SH-SY5Y (cell line): ENCODE measurements around the gene PRXL2B.

ENCODE experiments used
- GATA2 ChIP-seq: IDR thresholded peaks from 2 replicates; pipeline ENCODE4 v1.6.1; 2011; ENCODE audit warnings: mild to moderate bottlenecking, low read depth, low read length
- GATA3 ChIP-seq: IDR thresholded peaks from 2 replicates; pipeline ENCODE4 v1.6.1; 2011; ENCODE audit warnings: low read depth, mild to moderate bottlenecking, low read length, moderate library complexity

DNA sequence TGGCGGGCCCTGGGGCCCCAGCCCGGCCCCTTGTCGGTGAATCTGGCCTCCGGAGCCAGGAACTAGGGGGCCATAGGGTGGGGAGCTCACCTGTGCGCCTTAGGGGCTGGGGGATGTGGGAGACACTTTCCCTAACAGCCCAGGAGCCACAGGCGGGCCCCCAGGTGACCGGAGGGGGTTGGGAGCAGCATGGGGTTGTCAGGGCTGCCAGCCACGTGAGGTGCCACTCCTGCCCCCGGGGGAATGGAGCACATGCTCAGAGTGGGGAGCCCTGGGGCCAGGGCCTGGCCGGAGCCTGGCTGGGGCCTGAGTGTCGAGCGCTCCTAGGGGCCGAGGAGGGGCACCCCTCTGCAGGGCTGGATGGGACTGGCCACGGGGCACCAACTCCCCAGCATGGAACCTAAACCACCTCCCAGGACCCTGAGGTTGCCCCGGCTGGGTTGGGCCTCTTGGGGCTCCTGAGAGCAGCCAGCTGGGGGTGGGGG lies 19.9 kb downstream of the PRXL2B start:
- TF ChIP-seq GATA2: no peak
- TF ChIP-seq GATA3: no peak
